ENCODE data around the gene SECTM1. TPM values are rescaled to one million over a fixed set of nuclear protein-coding genes. Genes with fewer than 3 reads are reported as not detected.

The SECTM1 gene
- polyA plus RNA-seq, 1 experiment = 34.4 TPM

GRCh38 chr17:82315703-82316358 lies 17.7 kb downstream of the SECTM1 start:
- TF ChIP-seq CTCF (IDR thresholded peaks at IDR 0.05; ENCODE audit: insufficient read depth, low read depth, low read length) = no peak
- Histone ChIP-seq H3K4me3 (ENCODE audit: low read depth, low read length) (no peak overlapping the region), H3K36me3 (ENCODE audit: control insufficient read depth, insufficient read depth, low read length) (no peaks in the 10 kb centered on the region), H3K27me3 (ENCODE audit: control insufficient read depth, insufficient read depth, low read length) (peaks cover 9% of the 10 kb centered on the region)
- POLR2A ChIA-PET = no interaction called here
- DNase-seq (ENCODE audit: low read depth) = no peak
- CTCF ChIA-PET = interaction anchor here (1.9 kb wide), 1 partner anchor 15 kb away, joined by 11 read pairs; no protein-coding TSS in a partner anchor

GRCh38 chr17:82314727-82315605 lies 18.6 kb downstream of the SECTM1 start:
- ChIA-PET POLR2A (no interaction called here), CTCF (interaction anchor here (0.7 kb wide), 1 partner anchor 15 kb away, joined by 3 read pairs; no protein-coding TSS in a partner anchor)
- Histone ChIP-seq H3K36me3 (ENCODE audit: control insufficient read depth, insufficient read depth, low read length) (no peaks in the 10 kb centered on the region), H3K4me3 (ENCODE audit: low read depth, low read length) (no peak overlapping the region), H3K27me3 (ENCODE audit: control insufficient read depth, insufficient read depth, low read length) (peaks cover 9% of the 10 kb centered on the region)
- DNase-seq (ENCODE audit: low read depth) = no peak
- TF ChIP-seq CTCF (IDR thresholded peaks at IDR 0.05; ENCODE audit: insufficient read depth, low read depth, low read length) = no peak

- no peak for TF ChIP-seq CTCF (IDR thresholded peaks at IDR 0.05; ENCODE audit: insufficient read depth, low read depth, low read length)
- peaks cover 9% of the 10 kb centered on the region for H3K27me3 ChIP-seq (ENCODE audit: control insufficient read depth, insufficient read depth, low read length)
- no peak for DNase-seq (ENCODE audit: low read depth)
- H3K36me3 ChIP-seq (ENCODE audit: control insufficient read depth, insufficient read depth, low read length) = no peaks in the 10 kb centered on the region
- ChIA-PET CTCF (interaction anchor here (0.7 kb wide), 1 partner anchor 14 kb away, joined by 3 read pairs; no protein-coding TSS in a partner anchor), POLR2A (no interaction called here)
- H3K4me3 ChIP-seq (ENCODE audit: low read depth, low read length) = no peak overlapping the region
These were observed 19.4 kb downstream of the SECTM1 start for GRCh38 chr17:82314012-82314726.

- DNase-seq (ENCODE audit: low read depth) = no peak
- Histone ChIP-seq H3K36me3 (ENCODE audit: control insufficient read depth, insufficient read depth, low read length) (no peaks in the 10 kb centered on the region), H3K27me3 (ENCODE audit: control insufficient read depth, insufficient read depth, low read length) (peaks cover 9% of the 10 kb centered on the region), H3K4me3 (ENCODE audit: low read depth, low read length) (no peak overlapping the region)
- ChIA-PET CTCF (interaction anchor here (1.6 kb wide), 1 partner anchor 13 kb away, joined by 5 read pairs; no protein-coding TSS in a partner anchor), POLR2A (no interaction called here)
- no peak for TF ChIP-seq CTCF (IDR thresholded peaks at IDR 0.05; ENCODE audit: insufficient read depth, low read depth, low read length)
These were observed 20.2 kb downstream of the SECTM1 start for GRCh38 chr17:82313195-82314011.

All from BJ (cell line).